Activated CD8-positive, alpha-beta memory T cell treated with anti-CD3 and anti-CD28 coated beads for 4 hours (primary cell): ENCODE results near the gene SLC1A4.
A peak's percentile ranks its signal among the peaks of the same experiment; 100 is the strongest.

Source experiments
- DNase-seq, 2 donors: peaks; one replicate each; pipeline ENCODE4 v3.0.0-alpha.2; 2020; ENCODE audit warnings: low read depth in 2 of 2

SLC1A4 gene

GRCh38 chr2:65053199-65053598, 64.0 kb downstream of the SLC1A4 start:
- DNase-seq: no peak

GRCh38 chr2:65054749-65055421, 65.7 kb downstream of the SLC1A4 start:
- DNase-seq: no peak

GRCh38 chr2:65055422-65056214, 66.4 kb downstream of the SLC1A4 start:
- DNase-seq: peak in 1 of 2 donors; percentile 29

- DNase-seq: peak; percentile 90 to 92
Observed at GRCh38 chr2:65056215-65057053, 67.2 kb downstream of the SLC1A4 start, which contains the start of gene CEP68. Gene CEP68, plus strand, starts transcription at chr2:65056416. Its CDS starts 13,029 bp downstream, at chr2:65069445.

GRCh38 chr2:65057054-65057375, 67.8 kb downstream of the SLC1A4 start:
- DNase-seq: no peak

- peak; percentile 22 to 48 for DNase-seq
Observed at GRCh38 chr2:65057391-65058052, 68.3 kb downstream of the SLC1A4 start.

- no peak for DNase-seq
Observed at GRCh38 chr2:65059071-65059470, 69.9 kb downstream of the SLC1A4 start.

GRCh38 chr2:65061146-65061909, 72.1 kb downstream of the SLC1A4 start:
- no peak for DNase-seq

- DNase-seq: no peak
Observed at GRCh38 chr2:65061910-65062339, 72.7 kb downstream of the SLC1A4 start.

- DNase-seq: no peak
Observed at GRCh38 chr2:65062843-65063825, 73.9 kb downstream of the SLC1A4 start.

- no peak for DNase-seq
Observed at GRCh38 chr2:65064728-65065552, 75.7 kb downstream of the SLC1A4 start.

- no peak for DNase-seq
Observed at GRCh38 chr2:65067806-65068553, 78.8 kb downstream of the SLC1A4 start.

- no peak for DNase-seq
Observed at GRCh38 chr2:65069439-65069824, 80.2 kb downstream of the SLC1A4 start.

- DNase-seq: no peak
Observed at GRCh38 chr2:65070172-65070830, 81.1 kb downstream of the SLC1A4 start.

GRCh38 chr2:65070856-65071255, 81.7 kb downstream of the SLC1A4 start:
- DNase-seq: no peak

- DNase-seq: no peak
Observed at GRCh38 chr2:65071499-65072180, 82.4 kb downstream of the SLC1A4 start.
